H1 (cell line): ENCODE data around the gene INF2. TPM values are rescaled to one million over a fixed set of nuclear protein-coding genes. Genes with fewer than 3 reads are reported as not detected.

ENCODE experiments used
- CTCF ChIA-PET: fragments of 300-600 bp; sonication (Branson Sonifier 250); formaldehyde crosslinking; loops from one replicate; lab custom pipeline; 2021; ENCODE audit not compliant: partially characterized antibody; lab: Charles Lee
- POLR2A ChIA-PET: fragments of 300-600 bp; sonication (Branson Sonifier 250); formaldehyde crosslinking; loops from one replicate; lab custom pipeline; 2021; ENCODE audit warnings: inconsistent platforms; ENCODE audit not compliant: partially characterized antibody; lab: Charles Lee
- DNase-seq, 2 experiments: peaks; one replicate each; pipeline versions ENCODE4 v3.0.0 to v3.0.0-alpha.2; 2010 to 2022; ENCODE audit warnings: low spot score in 2 of 2, low read depth in 1 of 2, mixed read lengths in 1 of 2
- FAIRE-seq: peaks from 2 replicates; lab custom pipeline; 2011; peaks lifted over from hg19 to GRCh38; lab: Jason Lieb, UNC
- H2AFZ ChIP-seq: 2 replicates; pipeline ENCODE4 v1.8.1; 2012; ENCODE audit warnings: low read length, inconsistent platforms
- H2AK5ac ChIP-seq: 2 replicates; pipeline ENCODE4 v1.6.1; 2013; ENCODE audit warnings: low read depth, low read length
- H2BK120ac ChIP-seq: replicated peaks from 2 replicates; pipeline ENCODE3; 2013; ENCODE audit warnings: low read depth, low read length, inconsistent platforms
- H2BK12ac ChIP-seq: 2 replicates; pipeline ENCODE4 v1.6.1; 2013; ENCODE audit warnings: low read depth, low read length
- H2BK15ac ChIP-seq: 2 replicates; pipeline ENCODE4 v1.6.1; 2013; ENCODE audit warnings: low read length
- H2BK20ac ChIP-seq: 2 replicates; pipeline ENCODE4 v1.6.1; 2013; ENCODE audit warnings: low read length
- H2BK5ac ChIP-seq: 2 replicates; pipeline ENCODE4 v1.6.1; 2013; ENCODE audit warnings: low read depth, low read length
- H3K14ac ChIP-seq: 2 replicates; pipeline ENCODE4 v1.6.1; 2013; ENCODE audit warnings: inconsistent platforms; ENCODE audit not compliant: insufficient read length
- H3K18ac ChIP-seq: 2 replicates; pipeline ENCODE4 v1.6.1; 2013; ENCODE audit warnings: low read length; ENCODE audit errors: extremely low read depth
- H3K23ac ChIP-seq: 2 replicates; pipeline ENCODE4 v1.6.1; 2013; ENCODE audit warnings: inconsistent platforms; ENCODE audit not compliant: insufficient read length
- H3K23me2 ChIP-seq: 2 replicates; pipeline ENCODE4 v1.6.1; 2013; ENCODE audit warnings: low read depth, low read length
- H3K27ac ChIP-seq: 2 replicates; pipeline ENCODE4 v1.6.1; 2011; ENCODE audit warnings: low read depth, low read length, inconsistent platforms
- H3K27me3 ChIP-seq, 4 experiments: replicated peaks in 1 of 4; 1 replicate in 1 of 4; 2 replicates in 3 of 4; pipeline versions ENCODE4 v1.6.1 to v1.8.1; 2011 to 2013; ENCODE audit warnings: low read length in 3 of 4, mild to moderate bottlenecking in 3 of 4, inconsistent platforms in 2 of 4, mixed read lengths in 2 of 4, moderate library complexity in 1 of 4; ENCODE audit not compliant: control insufficient read depth in 3 of 4, insufficient read depth in 3 of 4; ENCODE audit errors: extremely low read depth in 1 of 4
- H3K36me3 ChIP-seq, 4 experiments: 2 replicates each; pipeline versions ENCODE4 v1.6.1 to v1.8.1; 2011 to 2013; ENCODE audit warnings: mild to moderate bottlenecking in 4 of 4, low read length in 3 of 4, moderate library complexity in 2 of 4, control low read depth in 1 of 4, inconsistent platforms in 1 of 4; ENCODE audit not compliant: insufficient read depth in 4 of 4, control insufficient read depth in 2 of 4
- H3K4ac ChIP-seq: replicated peaks from 2 replicates; pipeline ENCODE3; 2013; ENCODE audit warnings: low read length, low read depth, mixed read lengths, inconsistent platforms; ENCODE audit not compliant: insufficient read length
- H3K4me1 ChIP-seq, 4 experiments: replicated peaks in 1 of 4; 1 replicate in 1 of 4; 2 replicates in 3 of 4; pipeline versions ENCODE4 v1.6.1 to v1.8.1; 2011 to 2013; ENCODE audit warnings: low read length in 3 of 4, inconsistent platforms in 2 of 4, mixed read lengths in 1 of 4; ENCODE audit not compliant: insufficient read depth in 4 of 4, control insufficient read depth in 3 of 4
- H3K4me2 ChIP-seq, 2 experiments: 2 replicates each; pipeline versions ENCODE4 v1.6.1 to v1.8.1; 2011 to 2013; ENCODE audit warnings: low read depth in 2 of 2, low read length in 2 of 2, control low read depth in 1 of 2, inconsistent platforms in 1 of 2, mild to moderate bottlenecking in 1 of 2; ENCODE audit not compliant: insufficient read depth in 1 of 2
- H3K4me3 ChIP-seq, 4 experiments: fragments of 200-600, 300-600 bp in 1 of 4; sonication (generic), shearing (Covaris generic), sonication (Bioruptor Twin) in 1 of 4; 2 replicates each; pipeline versions ENCODE4 v1.5.1 to v1.8.1; 2011 to 2016; ENCODE audit warnings: low read length in 4 of 4, low read depth in 3 of 4, control low read depth in 2 of 4, inconsistent platforms in 2 of 4, mild to moderate bottlenecking in 2 of 4, mixed read lengths in 1 of 4, moderate library complexity in 1 of 4; ENCODE audit not compliant: insufficient read depth in 2 of 4; ENCODE audit errors: extremely low read depth in 1 of 4
- H3K56ac ChIP-seq: replicated peaks from 2 replicates; pipeline ENCODE3; 2013; ENCODE audit warnings: low read depth, mild to moderate bottlenecking, mixed read lengths, low read length, inconsistent platforms; ENCODE audit not compliant: insufficient read length
- H3K79me1 ChIP-seq: 2 replicates; pipeline ENCODE4 v1.6.1; 2013; ENCODE audit warnings: low read depth, low read length, control low read depth
- H3K79me2 ChIP-seq, 2 experiments: 2 replicates each; pipeline versions ENCODE4 v1.6.1 to v1.8.1; 2012 to 2013; ENCODE audit warnings: low read length in 2 of 2, mild to moderate bottlenecking in 2 of 2, inconsistent platforms in 1 of 2; ENCODE audit not compliant: insufficient read depth in 2 of 2, control insufficient read depth in 1 of 2
- H3K9ac ChIP-seq, 4 experiments: replicated peaks in 1 of 4; 1 replicate in 1 of 4; 2 replicates in 3 of 4; pipeline versions ENCODE4 v1.6.1 to v1.8.1; 2011 to 2013; ENCODE audit warnings: low read depth in 3 of 4, low read length in 3 of 4, control low read depth in 2 of 4, mild to moderate bottlenecking in 2 of 4, moderate library complexity in 2 of 4, inconsistent platforms in 1 of 4; ENCODE audit errors: extremely low read depth in 1 of 4
- H3K9me3 ChIP-seq, 2 experiments: 2 replicates each; pipeline versions ENCODE4 v1.6.1 to v1.8.1; 2012 to 2013; ENCODE audit warnings: mild to moderate bottlenecking in 2 of 2, moderate library complexity in 2 of 2, control low read depth in 1 of 2, inconsistent platforms in 1 of 2, low read depth in 1 of 2, low read length in 1 of 2, mixed read lengths in 1 of 2; ENCODE audit not compliant: insufficient read depth in 2 of 2
- H4K20me1 ChIP-seq, 2 experiments: replicated peaks in 1 of 2; 2 replicates each; pipeline versions ENCODE3 to v1.8.1; 2011 to 2013; ENCODE audit warnings: inconsistent platforms in 2 of 2, low read length in 2 of 2, mild to moderate bottlenecking in 1 of 2; ENCODE audit not compliant: insufficient read depth in 2 of 2, control insufficient read depth in 1 of 2
- H4K5ac ChIP-seq: 2 replicates; pipeline ENCODE4 v1.6.1; 2013; ENCODE audit warnings: low read length, low read depth, mixed read lengths, inconsistent platforms; ENCODE audit not compliant: insufficient read length
- H4K8ac ChIP-seq: 2 replicates; pipeline ENCODE4 v1.8.0; 2013; ENCODE audit warnings: mild to moderate bottlenecking, moderate library complexity, low read length, inconsistent platforms; ENCODE audit not compliant: insufficient read depth; ENCODE audit errors: extremely low read depth
- H4K91ac ChIP-seq: replicated peaks from 2 replicates; pipeline ENCODE3; 2013; ENCODE audit warnings: low read length, mixed read lengths, inconsistent platforms; ENCODE audit not compliant: insufficient read length
- BRCA1 ChIP-seq: IDR thresholded peaks from 2 replicates; pipeline ENCODE4 v1.6.1; 2012; ENCODE audit warnings: low read depth, low read length, improper control_type of control experiment
- HDAC6 ChIP-seq: IDR thresholded peaks from one replicate; pipeline ENCODE4 v1.7.1; 2012; ENCODE audit warnings: low read depth, mild to moderate bottlenecking, inconsistent platforms, low read length, moderate library complexity
- MAX ChIP-seq: IDR thresholded peaks from 2 replicates; pipeline ENCODE4 v1.6.1; 2012; ENCODE audit warnings: inconsistent platforms
- NANOG ChIP-seq: IDR thresholded peaks from 2 replicates; pipeline ENCODE4 v1.6.1; 2011; ENCODE audit warnings: low read length, low read depth, mild to moderate bottlenecking, inconsistent platforms; ENCODE audit not compliant: insufficient read depth, poor library complexity, severe bottlenecking
- SP2 ChIP-seq: IDR thresholded peaks from 2 replicates; pipeline ENCODE4 v1.6.1; 2012; ENCODE audit warnings: mild to moderate bottlenecking, low read length, inconsistent platforms
- WGBS, 2 experiments: shearing (Covaris generic) in 1 of 2; methylation state at CpG; one replicate each; pipeline versions ENCODE4 v1.1.6 to v1.1.7; 2013 to 2015; ENCODE audit warnings: low lambda C conversion rate in 2 of 2, mixed read lengths in 2 of 2, inconsistent platforms in 1 of 2, low coverage in 1 of 2, missing lambda C conversion rate in 1 of 2; ENCODE audit not compliant: insufficient replicate concordance in 2 of 2, insufficient coverage in 1 of 2, insufficient read length in 1 of 2; ENCODE audit errors: extremely low coverage in 1 of 2, missing lambda C conversion rate in 1 of 2; 5-methylcytosine and 5-hydroxymethylcytosine counted together
- polyA plus RNA-seq, 7 experiments: library from polyadenylated mRNA; depleted of rRNA in 3 of 7; stranded (reverse) in 5 of 7; unstranded in 2 of 7; fragments of >200 nt in 5 of 7; fragments of 200-250 nt in 2 of 7; gene quantifications; 1 replicate in 5 of 7; 2 replicates in 1 of 7; 4 replicates in 1 of 7; pipeline versions ENCODE4 v1.2.1 to v1.2.3, GENCODE V29; 2011 to 2013; ENCODE audit warnings: missing spikeins in 2 of 7, mixed read lengths in 2 of 7
- total RNA-seq: library from RNA; stranded (reverse); fragmentation: NEBNext Ultra II Directional; extraction: Animal tissue kit (Norgen Biotek cat#: 25700); gene quantifications from 2 replicates; pipeline ENCODE4 v1.2.1, GENCODE V29; 2021

INF2 gene
- total and polyA plus RNA-seq, 2 of the 8 experiments (the other 6 are each of a cell fraction or from before 2014, with no cell fraction given): 29.1 to 59.5 TPM

GRCh38 chr14:104712881-104713734 lies 23.7 kb downstream of the INF2 start:
- Histone ChIP-seq H3K4me2 (no peak overlapping the region), H2AFZ (no peak overlapping the region), H4K20me1 (peaks cover 0 to 9% of the 10 kb centered on the region in 2 experiments), H3K18ac (no peak overlapping the region), H2BK12ac (no peak overlapping the region), H3K4ac (no peak overlapping the region), H3K23me2 (no peaks in the 10 kb centered on the region), H3K79me2 (no peaks in the 10 kb centered on the region), H2BK120ac (no peak overlapping the region), H3K9ac (no peak overlapping the region), H3K27me3 (no peaks in the 10 kb centered on the region), H3K23ac (no peak overlapping the region), H2BK15ac (no peak overlapping the region), H2BK20ac (no peak overlapping the region), H3K9me3 (no peaks in the 10 kb centered on the region), H2BK5ac (no peak overlapping the region), H2AK5ac (no peak overlapping the region), H3K27ac (no peak overlapping the region), H3K4me3 (no peak overlapping the region), H3K14ac (no peak overlapping the region), H4K5ac (no peak overlapping the region), H3K79me1 (no peaks in the 10 kb centered on the region; the same call in 1 of the 2 replicates), H3K36me3 (peaks cover 2 to 47% (median 5%) of the 10 kb centered on the region in 4 experiments; a peak in 5 of 8 replicates), H4K8ac (no peak overlapping the region), H4K91ac (no peak overlapping the region), H3K4me1 (peaks cover 0 to 7% (median 3%) of the 10 kb centered on the region in 4 experiments; a peak in 4 of 7 replicates), H3K56ac (no peak overlapping the region)
- TF ChIP-seq HDAC6 (no peak), BRCA1 (no peak), NANOG (no peak), SP2 (no peak), MAX (no peak)
- ChIA-PET CTCF (interaction anchor here (0.7 to 1.8 kb wide), 7 partner anchors 8 to 60 kb away, joined by 3 to 6 read pairs (median 3); partner anchors contain the start of gene ADSS1), POLR2A (interaction anchor here (1.3 to 1.4 kb wide), 2 partner anchors 9 to 11 kb away, joined by 3 read pairs; partner anchors contain the start of gene ADSS1)
- no peak for FAIRE-seq
- WGBS, 2 experiments: 94% methylated on average over 38 of the region's 40 CpGs; no CpG with 5 or more reads in 1 of the 2 experiments
- DNase-seq: no peak
